GM18526 (cell line): ENCODE results near the gene ADAMTS17.

Experiments
- POLR2A ChIP-seq: IDR thresholded peaks from 3 replicates; pipeline ENCODE4 v1.6.1; 2011; ENCODE audit not compliant: insufficient read length; ENCODE audit errors: extremely low read depth

Gene ADAMTS17

DNA sequence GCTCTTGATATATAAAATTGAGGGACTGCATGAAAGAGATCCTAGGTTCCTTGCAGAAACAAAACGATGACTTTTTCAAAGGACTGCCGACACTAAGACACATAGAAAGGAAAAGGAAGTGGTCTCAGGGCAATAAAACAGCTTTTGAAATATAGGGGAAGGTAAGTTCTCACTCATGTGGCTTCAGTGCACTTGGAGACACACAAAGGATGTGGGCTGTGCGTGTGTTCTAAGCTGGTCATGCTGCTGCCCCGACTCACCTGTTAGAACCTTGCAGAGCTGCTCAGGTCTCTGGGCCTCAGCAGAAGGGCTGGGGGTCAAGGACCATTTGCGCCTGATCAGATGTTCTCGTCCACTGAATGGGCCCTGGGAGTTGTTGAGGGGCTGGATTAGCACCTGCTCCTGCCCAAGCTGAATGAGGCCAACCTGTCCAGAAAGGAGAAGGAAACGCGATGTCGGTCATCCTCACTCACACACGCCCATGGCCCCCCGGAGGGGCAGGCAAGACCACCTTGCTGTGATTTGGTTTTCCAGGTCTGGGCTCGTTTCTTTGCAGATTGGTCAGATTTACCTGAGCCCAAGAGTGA is 11.1 kb downstream of the ADAMTS17 start:
- TF ChIP-seq POLR2A, result no peak

- TF ChIP-seq POLR2A, result no peak
Measured at GRCh38 chr15:100330221-100330620, 11.6 kb downstream of the ADAMTS17 start.

DNA sequence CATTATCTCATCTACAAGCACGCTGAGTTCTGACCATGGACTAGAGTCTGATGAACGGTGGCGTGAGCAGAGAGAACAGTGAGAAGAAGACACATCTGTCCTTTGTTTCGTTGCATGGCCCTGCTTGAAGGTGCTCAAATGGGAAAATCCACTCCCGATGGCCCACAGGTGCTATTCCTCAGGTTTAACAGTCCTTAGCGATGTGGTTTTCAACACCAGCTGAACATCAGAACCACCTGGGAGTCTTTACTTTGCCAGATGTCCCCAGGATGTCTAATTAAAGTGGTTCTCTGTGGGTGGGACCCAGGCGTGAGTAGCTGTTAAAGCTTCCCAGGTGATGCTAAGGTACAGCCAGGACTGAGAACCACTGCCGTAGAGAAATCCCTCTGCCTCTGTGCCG is 13.0 kb downstream of the ADAMTS17 start:
- TF ChIP-seq POLR2A, result no peak

GRCh38 chr15:100318880-100319279 is 22.9 kb downstream of the ADAMTS17 start:
- TF ChIP-seq POLR2A, result no peak

GRCh38 chr15:100314809-100315400 is 26.9 kb downstream of the ADAMTS17 start:
- TF ChIP-seq POLR2A, result no peak

DNA sequence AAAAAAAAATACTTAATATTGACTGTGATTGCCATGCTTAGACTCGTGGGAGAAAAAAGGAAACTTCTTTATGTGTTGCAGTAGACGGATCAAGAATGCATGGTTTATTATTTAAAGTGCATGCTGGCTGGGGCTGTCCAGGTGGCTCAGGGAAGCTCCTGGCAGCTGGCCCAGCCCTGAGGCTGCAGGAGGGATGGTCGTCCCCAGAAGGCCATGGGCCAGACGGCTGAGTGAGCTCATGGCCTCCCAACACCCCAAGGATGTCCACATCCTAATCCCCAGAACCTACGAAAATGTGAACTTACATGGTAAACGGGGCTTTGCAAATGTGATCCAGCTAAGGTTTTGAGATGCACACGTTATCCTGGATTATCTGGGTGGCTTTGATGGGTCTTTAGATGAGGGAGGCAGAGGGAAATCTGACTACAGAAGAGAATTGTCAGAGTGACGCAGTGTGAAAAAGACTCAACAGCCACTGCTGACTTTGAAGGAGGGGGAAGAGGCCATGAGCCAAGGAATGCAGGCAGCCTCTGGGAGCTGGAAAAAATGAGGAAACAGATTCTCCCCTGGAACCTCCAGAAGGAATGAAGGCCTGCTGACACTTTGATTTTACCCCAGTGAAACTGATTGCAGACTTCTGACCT is 29.8 kb downstream of the ADAMTS17 start:
- TF ChIP-seq POLR2A, result no peak

- TF ChIP-seq POLR2A, result no peak
Measured at GRCh38 chr15:100311154-100311625, 30.6 kb downstream of the ADAMTS17 start.

DNA sequence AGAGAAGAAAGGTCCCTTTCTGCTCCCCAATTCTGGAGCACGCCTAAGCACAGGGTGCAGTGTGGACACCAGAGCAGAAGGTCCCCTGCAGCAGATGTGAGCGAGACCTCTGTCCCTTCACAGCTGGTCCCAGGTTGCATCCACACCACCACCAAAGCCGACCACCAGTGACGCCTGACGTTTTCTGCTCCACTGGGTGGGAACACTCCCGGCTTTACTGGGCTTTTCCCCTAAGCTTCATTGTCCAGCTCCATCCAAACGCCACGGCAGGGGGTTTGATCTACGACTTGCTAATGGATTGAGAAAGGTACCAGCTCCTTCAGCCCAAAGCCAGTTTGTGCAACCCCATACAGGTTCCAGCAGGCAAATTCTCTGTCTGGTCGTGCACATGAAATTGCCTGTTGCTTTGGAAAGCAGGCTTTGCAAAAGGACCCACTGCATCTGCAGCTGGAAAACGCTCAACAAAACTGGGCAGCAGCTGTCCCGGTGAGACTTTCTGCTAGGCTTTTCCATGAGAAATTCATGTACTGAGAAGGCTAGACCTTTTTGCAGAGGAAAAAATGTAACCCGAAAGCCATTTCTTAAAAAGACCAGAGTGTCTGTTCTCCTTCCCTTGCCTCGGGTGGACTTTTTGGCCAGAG is 31.1 kb downstream of the ADAMTS17 start:
- TF ChIP-seq POLR2A, result no peak

- TF ChIP-seq POLR2A, result no peak
Measured at GRCh38 chr15:100310041-100310405, 31.8 kb downstream of the ADAMTS17 start.

- no peak for TF ChIP-seq POLR2A
Measured at GRCh38 chr15:100309109-100310040, 32.4 kb downstream of the ADAMTS17 start.

- TF ChIP-seq POLR2A, result no peak
Measured at GRCh38 chr15:100308608-100309007, 33.2 kb downstream of the ADAMTS17 start.

DNA sequence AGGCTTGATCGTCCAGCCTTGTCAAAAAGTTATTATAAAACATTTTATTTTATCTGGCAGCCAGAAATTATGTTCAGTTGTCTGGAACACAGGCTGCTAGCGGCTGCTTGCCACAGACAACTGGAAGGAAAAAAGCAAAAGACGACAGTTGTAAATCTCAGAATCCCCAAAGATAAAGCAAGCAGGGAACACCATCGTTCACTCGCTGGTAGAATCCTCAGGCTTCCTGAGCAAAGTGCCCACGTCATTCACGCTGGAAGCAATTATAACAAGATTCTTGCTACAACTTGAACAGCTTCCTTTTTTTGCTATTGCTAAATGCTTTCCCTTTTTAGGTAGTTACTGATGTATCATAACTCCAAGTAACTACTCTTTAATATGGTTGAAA is 33.6 kb downstream of the ADAMTS17 start:
- no peak for TF ChIP-seq POLR2A

- TF ChIP-seq POLR2A, result no peak
Measured at GRCh38 chr15:100307241-100308212, 34.2 kb downstream of the ADAMTS17 start.

DNA sequence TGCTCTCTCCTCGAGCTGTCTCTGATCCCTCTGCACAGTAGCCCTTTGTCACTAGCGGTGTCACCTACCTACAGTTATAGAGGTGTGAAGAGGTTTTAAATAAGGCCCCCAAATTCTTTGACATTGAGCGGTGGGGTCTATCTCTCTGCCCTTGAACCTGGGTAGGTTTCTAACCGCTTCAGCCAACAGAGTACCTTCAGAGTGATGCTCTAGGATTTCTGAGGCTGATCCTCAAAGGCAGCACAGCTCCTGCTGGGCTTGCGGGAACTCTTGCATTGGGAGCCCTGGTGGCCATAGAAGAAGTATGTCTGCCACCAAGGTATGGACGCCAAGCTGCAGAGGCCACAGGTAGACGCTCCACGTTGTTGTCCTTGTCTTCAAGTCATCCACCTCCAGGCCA is 35.7 kb downstream of the ADAMTS17 start:
- TF ChIP-seq POLR2A, result no peak
